Activated T-cell treated with anti-CD3 and anti-CD28 coated beads, Interleukin-2, amount 50 U/mL, for 72 hours (primary cell): Measurements from ENCODE around the gene MILR1. TPM values are rescaled to one million over a fixed set of nuclear protein-coding genes. Genes with fewer than 3 reads are reported as not detected.
A peak's percentile ranks its signal among the peaks of the same experiment; 100 is the strongest.
"Not testable (repeated sequence)": the region's sequence is repeated elsewhere in the genome, so short reads cannot be mapped to it uniquely, and the experiment has no call there.

Source experiments
- ATAC-seq, 2 donors: fragments of 150-1000 bp; cut with Tn5 transposase; replicated peaks in 1 of 2; 2 replicates each; pipeline ENCODE4 v1.10.0; 2021; ENCODE audit warnings: moderate library complexity in 2 of 2, mild to moderate bottlenecking in 1 of 2
- DNase-seq, 2 donors: peaks; one replicate each; pipeline ENCODE4 v3.0.0; 2021 to 2022; ENCODE audit warnings: mixed read lengths in 1 of 2
- H3K27ac Mint-ChIP-seq: one replicate; pipeline ENCODE4 v1.8.0; 2022; ENCODE audit warnings: mild to moderate bottlenecking, moderate library complexity, mixed read lengths
- H3K27me3 Mint-ChIP-seq: one replicate; pipeline ENCODE4 v1.8.0; 2022; ENCODE audit warnings: low read depth, mixed read lengths
- H3K36me3 Mint-ChIP-seq, 2 donors: one replicate each; pipeline ENCODE4 v1.8.0; 2022; ENCODE audit warnings: mixed read lengths in 2 of 2, mild to moderate bottlenecking in 1 of 2; ENCODE audit not compliant: insufficient read depth in 2 of 2
- H3K4me1 Mint-ChIP-seq: one replicate; pipeline ENCODE4 v1.8.0; 2022; ENCODE audit warnings: low read depth, mixed read lengths
- H3K4me3 Mint-ChIP-seq, 2 donors: one replicate each; pipeline ENCODE4 v1.8.0; 2022; ENCODE audit warnings: mild to moderate bottlenecking in 2 of 2, mixed read lengths in 2 of 2, moderate library complexity in 2 of 2
- H3K9me3 Mint-ChIP-seq, 2 donors: one replicate each; pipeline ENCODE4 v1.8.0; 2022; ENCODE audit warnings: mixed read lengths in 2 of 2
- total RNA-seq, 2 donors: library from RNA; stranded (reverse); gene quantifications; one replicate each; pipeline ENCODE4 v1.2.3, GENCODE V29; 2022

MILR1 gene
- total RNA-seq, 2 donors from 2014 or later = 0.58 TPM; not detected in 1

DNA sequence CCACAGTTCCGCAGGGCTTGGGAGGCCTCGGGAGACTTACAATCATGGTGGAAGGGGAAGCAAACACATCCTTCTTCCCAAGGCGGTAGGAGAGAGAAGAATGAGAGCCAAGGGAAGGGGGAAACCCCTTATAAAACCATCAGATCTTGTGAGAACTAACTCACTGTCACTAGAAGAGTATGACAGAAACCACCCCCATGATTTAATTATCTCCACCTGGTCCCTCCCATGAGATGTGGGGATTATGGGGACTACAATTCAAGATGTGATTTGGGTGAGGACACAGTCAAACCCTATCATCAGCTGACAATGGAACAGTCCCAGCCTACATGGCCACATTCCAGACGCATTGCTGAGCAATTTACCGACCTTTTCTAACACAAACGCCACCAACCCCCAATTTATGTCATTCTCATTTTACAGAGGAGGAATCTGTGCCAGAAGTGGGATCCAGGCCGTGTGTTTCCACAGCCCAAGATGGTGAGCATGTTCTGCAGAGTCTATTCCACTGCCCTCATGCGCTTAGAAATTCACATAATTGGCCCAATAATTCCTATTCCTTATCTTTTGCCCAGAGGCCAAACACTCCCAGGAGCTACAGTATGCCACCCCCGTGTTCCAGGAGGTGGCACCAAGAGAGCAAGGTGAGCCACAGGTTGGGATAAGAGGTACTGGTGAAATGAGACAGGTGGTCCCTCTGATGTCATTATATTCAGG, 17.3 kb downstream of the MILR1 start:
- no peak for DNase-seq
- H3K27ac Mint-ChIP-seq = no peak overlapping the region
- no peaks in the 10 kb centered on the region for H3K36me3 Mint-ChIP-seq
- H3K4me1 Mint-ChIP-seq = no peaks in the 10 kb centered on the region
- no peak for ATAC-seq
- H3K4me3 Mint-ChIP-seq = no peak overlapping the region
- no peaks in the 10 kb centered on the region for H3K9me3 Mint-ChIP-seq
- no peaks in the 10 kb centered on the region for H3K27me3 Mint-ChIP-seq

DNA sequence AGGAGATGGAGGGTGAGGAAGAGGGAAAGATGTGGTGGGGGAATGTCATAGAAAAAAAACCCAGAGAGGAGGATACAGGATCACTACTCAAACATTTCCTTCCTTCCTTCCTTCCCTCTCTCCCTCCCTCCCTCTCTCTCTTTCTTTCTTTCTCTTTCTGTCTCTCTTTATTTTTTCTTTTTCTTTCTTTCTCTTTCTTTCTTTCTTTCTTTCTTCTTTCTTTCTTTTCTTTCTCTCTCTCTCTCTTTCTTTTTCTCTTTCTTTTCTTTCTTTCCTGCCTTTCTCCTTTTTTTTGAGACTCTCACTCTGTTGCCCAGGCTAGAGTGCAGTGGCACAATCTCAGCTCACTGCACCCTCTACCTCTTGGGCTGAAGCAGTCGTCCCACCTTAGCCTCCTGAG, 17.9 kb downstream of the MILR1 start:
- not testable (repeated sequence) for ATAC-seq, DNase-seq, H3K9me3 Mint-ChIP-seq, H3K4me3 Mint-ChIP-seq, H3K4me1 Mint-ChIP-seq, H3K27me3 Mint-ChIP-seq, H3K36me3 Mint-ChIP-seq
- H3K27ac Mint-ChIP-seq = peak overlapping the region; percentile 56

DNA sequence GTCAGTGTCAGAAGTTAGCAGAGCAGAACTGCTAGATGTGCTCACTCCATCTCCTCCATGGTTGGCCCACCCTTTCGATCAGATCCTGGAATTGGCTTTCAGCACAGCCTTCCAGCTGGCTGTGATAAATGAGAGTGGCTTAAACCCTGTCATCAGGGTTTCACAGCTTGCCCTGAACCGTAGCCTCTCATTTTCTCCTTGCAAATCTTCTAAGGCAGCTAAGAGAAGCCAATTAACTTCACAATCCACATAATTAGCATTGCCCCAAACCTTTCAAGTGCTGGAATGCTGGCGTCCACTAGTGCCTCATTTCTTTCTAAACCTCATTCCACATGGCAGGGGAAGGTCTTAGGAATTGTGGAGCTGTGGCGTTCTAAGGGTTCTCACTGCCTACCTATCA, 21.7 kb downstream of the MILR1 start:
- Mint-ChIP-seq H3K36me3 (no peaks in the 10 kb centered on the region), H3K4me1 (no peaks in the 10 kb centered on the region), H3K9me3 (no peaks in the 10 kb centered on the region), H3K4me3 (no peak overlapping the region), H3K27ac (no peak overlapping the region), H3K27me3 (no peaks in the 10 kb centered on the region)
- DNase-seq (no peak), ATAC-seq (no peak)

DNA sequence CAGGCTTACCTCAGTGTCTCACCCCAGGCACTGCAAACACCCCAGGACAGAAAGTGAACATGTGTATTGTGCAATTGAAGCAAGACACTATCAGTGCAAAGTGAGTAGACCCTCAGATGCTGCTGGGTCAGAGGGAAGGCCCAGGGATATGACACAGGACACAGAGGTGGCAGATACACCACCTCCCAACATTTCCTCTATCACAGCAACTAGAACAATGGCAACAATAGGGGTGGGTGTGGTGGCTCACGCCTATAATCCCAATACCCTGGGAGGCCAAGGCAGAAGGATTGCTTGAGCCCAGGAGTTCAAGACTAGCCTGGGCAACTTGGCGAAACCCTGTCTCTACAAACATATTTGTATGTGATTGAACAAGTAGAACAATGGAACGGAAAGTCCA, 22.5 kb downstream of the MILR1 start:
- H3K9me3 Mint-ChIP-seq = no peaks in the 10 kb centered on the region
- no peak overlapping the region for H3K27ac Mint-ChIP-seq
- DNase-seq = no peak
- H3K27me3 Mint-ChIP-seq = no peaks in the 10 kb centered on the region
- no peaks in the 10 kb centered on the region for H3K36me3 Mint-ChIP-seq
- no peak overlapping the region for H3K4me3 Mint-ChIP-seq
- ATAC-seq = no peak
- no peaks in the 10 kb centered on the region for H3K4me1 Mint-ChIP-seq

DNA sequence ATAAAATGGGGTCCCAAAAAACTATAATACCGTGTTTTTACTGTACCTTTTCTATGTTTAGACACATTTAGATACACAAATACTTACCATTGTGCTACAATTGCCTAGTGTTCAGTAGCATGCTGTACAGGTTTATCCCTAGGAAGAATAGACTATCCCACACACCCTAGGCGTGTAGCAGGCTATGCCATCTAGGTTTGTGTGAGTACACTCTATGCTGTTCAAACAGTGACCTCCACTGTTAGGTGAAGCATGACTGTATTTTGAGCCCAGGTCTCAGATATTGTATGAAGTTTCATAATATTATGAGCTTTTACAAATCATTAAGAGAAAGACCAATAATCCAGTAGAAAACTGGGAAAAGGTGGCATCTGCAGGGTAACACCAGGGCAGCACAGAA, 23.6 kb downstream of the MILR1 start:
- H3K27me3 Mint-ChIP-seq = no peaks in the 10 kb centered on the region
- ATAC-seq = no peak
- H3K9me3 Mint-ChIP-seq = no peaks in the 10 kb centered on the region
- no peak for DNase-seq
- no peak overlapping the region for H3K27ac Mint-ChIP-seq
- H3K36me3 Mint-ChIP-seq = no peaks in the 10 kb centered on the region
- H3K4me3 Mint-ChIP-seq = no peak overlapping the region
- no peaks in the 10 kb centered on the region for H3K4me1 Mint-ChIP-seq

DNA sequence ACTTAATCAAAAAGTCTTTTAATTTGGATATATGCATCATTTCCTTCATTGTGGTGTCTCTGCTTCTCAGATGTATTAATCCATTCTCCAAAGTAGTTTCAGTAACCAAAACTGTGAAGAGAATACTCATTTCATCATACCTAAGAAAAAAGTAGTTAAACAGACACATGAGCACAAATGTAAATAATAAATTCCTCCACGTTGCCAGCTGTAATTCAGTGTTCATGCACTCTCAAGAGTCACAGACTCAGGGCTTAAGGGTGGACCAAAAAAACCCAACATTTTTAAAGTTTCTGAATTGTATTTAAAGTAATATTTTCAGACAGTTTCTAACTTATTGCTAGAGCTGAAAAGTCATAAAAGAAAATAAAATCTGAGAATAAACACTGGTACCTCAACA, 28.9 kb downstream of the MILR1 start:
- Mint-ChIP-seq H3K36me3 (peaks cover 0 to 2% of the 10 kb centered on the region in 2 donors), H3K4me1 (no peaks in the 10 kb centered on the region), H3K4me3 (no peak overlapping the region), H3K27me3 (no peaks in the 10 kb centered on the region), H3K27ac (peak overlapping the region; percentile 46), H3K9me3 (no peaks in the 10 kb centered on the region)
- DNase-seq (no peak), ATAC-seq (no peak)

DNA sequence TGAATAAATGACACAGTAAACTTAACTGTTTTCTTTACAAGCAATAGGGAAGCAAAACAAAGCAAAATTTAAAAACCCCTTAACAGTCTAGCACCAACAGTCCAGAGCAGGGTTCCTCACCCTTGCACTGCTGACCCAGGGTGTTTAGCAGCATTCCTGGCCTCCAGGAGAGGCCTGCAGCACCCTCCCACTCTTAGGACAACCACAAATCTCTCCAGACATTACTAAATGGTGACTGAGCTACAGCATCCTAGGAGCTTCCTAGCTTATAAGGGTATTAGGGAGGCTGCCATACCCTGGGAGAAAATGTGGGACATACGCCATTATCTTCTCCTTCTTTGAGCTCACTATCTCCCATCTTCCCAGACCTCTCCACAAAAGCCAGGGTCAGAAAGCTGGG, 32.0 kb downstream of the MILR1 start:
- Mint-ChIP-seq H3K36me3 (peaks cover 4 to 6% of the 10 kb centered on the region in 2 donors), H3K4me1 (no peaks in the 10 kb centered on the region), H3K27me3 (no peaks in the 10 kb centered on the region), H3K27ac (no peak overlapping the region), H3K9me3 (no peaks in the 10 kb centered on the region), H3K4me3 (no peak overlapping the region)
- no peak for ATAC-seq
- DNase-seq = no peak

DNA sequence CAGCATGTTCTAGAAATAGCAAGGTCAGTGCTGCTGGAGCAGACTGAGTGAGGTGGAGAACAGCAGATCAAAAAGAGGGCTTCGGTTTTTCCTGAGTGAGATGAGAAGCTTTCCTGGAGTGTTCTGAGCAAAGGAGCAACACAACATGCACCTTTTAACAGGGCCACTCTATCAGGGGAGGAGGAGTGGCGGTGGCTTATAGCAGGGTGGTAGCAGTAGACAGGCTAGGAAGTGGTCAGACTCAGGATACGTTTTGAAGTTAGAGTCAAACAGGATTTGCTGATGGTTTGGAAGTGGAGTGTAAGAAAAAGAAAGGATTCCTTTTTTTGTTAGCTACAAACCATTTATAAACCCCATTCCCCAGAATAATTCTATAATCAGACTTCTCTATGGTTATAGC, 35.5 kb downstream of the MILR1 start:
- Mint-ChIP-seq H3K36me3 (peaks cover 7 to 11% of the 10 kb centered on the region in 2 donors), H3K27ac (no peak overlapping the region)
- no peak for ATAC-seq

DNA sequence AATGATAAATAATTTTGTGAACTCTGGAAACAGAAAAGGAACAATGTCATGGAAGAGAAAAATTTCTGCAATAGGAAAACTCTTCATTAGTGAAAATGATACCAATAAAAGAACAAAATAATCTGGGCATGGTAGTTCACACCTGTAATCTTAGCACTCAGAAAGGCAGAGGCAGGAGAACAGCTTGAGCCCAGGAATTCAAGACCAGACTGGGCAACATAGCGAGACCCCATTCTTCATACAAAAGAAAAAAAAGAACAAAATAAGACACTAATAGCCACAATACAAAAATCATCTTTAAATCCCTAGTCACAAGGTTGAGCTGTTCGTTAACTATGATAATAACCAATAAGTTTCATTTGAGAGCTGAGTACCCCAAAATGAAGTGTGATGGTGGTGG, 39.4 kb downstream of the MILR1 start:
- Mint-ChIP-seq H3K36me3 (peaks cover 12 to 18% of the 10 kb centered on the region in 2 donors), H3K27me3 (no peaks in the 10 kb centered on the region), H3K9me3 (no peaks in the 10 kb centered on the region), H3K4me3 (no peak overlapping the region), H3K4me1 (peaks cover 19% of the 10 kb centered on the region), H3K27ac (no peak overlapping the region)
- no peak for ATAC-seq
- no peak for DNase-seq

More for the DNA sequence above, 35.5 kb downstream of the MILR1 start:
- H3K27me3 Mint-ChIP-seq = no peaks in the 10 kb centered on the region
- no peak for DNase-seq
- no peak overlapping the region for H3K4me3 Mint-ChIP-seq
- no peaks in the 10 kb centered on the region for H3K4me1 Mint-ChIP-seq
- no peaks in the 10 kb centered on the region for H3K9me3 Mint-ChIP-seq

DNA sequence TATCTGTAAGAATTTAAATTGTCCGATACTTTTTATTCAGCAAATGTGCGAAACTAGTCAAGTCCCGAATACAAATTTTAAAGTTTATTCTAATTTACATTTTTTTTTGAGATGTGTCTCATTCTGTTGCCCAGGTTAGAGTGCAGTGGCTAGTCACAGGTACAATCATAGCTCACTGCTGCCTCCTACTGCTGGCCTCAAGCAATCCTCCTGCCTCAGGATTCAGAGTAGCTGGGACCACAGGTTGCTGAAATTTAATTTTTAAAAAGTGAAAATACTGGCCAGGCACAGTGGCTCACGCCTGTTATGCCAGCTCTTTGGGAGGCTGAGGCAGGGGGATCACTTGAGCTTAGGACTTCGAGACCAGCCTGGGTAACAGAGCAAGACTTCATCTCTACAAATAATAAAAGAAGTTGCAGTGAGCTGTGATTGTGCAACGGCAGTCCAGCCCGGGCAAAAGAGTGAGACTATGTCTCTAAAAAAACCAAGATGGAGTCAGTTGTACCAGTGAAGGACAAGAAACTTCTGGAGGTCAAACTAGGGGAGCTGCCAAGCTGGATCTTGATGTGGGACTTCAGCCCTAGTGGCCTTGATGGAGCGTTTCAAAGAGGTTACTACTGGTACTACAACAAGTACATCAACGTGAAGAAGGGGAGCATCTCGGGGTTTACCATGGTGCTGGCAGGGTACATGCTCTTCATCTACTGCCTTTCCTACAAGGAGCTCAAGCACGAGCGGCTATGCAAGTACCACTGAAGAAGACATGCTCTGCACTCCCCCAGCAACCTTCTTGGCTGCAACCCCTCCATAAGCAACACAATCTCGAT, 42.3 kb downstream of the MILR1 start:
- peaks cover 14 to 25% of the 10 kb centered on the region in 2 donors for H3K36me3 Mint-ChIP-seq
- peak overlapping the region; percentile 32 for H3K27ac Mint-ChIP-seq
- H3K4me3 Mint-ChIP-seq = no peak overlapping the region
- H3K9me3 Mint-ChIP-seq = no peaks in the 10 kb centered on the region
- DNase-seq (peak; percentile 62 to 69), ATAC-seq (peak; percentile 31 to 49)
- no peaks in the 10 kb centered on the region for H3K27me3 Mint-ChIP-seq
- H3K4me1 Mint-ChIP-seq = peaks cover 48% of the 10 kb centered on the region

DNA sequence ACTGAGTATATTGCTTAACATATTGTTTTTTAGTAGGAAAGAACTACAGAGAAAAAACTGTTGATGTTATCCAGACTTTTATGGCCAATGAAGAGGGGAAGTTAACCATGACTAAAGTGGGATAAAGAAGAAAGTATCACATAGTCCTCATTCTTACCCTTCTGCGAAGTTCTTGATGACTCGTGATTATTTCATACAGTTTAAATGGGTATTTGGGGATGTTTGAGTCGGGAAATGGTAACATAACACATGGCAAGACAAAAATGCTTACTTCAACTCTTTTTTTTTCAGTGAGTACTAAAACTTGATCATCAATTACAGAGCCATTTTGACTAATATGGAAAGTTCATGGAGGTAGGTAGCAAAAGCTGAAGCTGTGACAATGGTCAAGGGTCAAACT, 43.1 kb downstream of the MILR1 start:
- H3K4me1 Mint-ChIP-seq = peaks cover 48% of the 10 kb centered on the region
- H3K27me3 Mint-ChIP-seq = no peaks in the 10 kb centered on the region
- peak overlapping the region in 1 of 2 donors; percentile 53 for H3K4me3 Mint-ChIP-seq
- peak overlapping the region; percentile 32 for H3K27ac Mint-ChIP-seq
- DNase-seq = no peak
- no peaks in the 10 kb centered on the region for H3K9me3 Mint-ChIP-seq
- peaks cover 18 to 31% of the 10 kb centered on the region in 2 donors for H3K36me3 Mint-ChIP-seq
- no peak for ATAC-seq

DNA sequence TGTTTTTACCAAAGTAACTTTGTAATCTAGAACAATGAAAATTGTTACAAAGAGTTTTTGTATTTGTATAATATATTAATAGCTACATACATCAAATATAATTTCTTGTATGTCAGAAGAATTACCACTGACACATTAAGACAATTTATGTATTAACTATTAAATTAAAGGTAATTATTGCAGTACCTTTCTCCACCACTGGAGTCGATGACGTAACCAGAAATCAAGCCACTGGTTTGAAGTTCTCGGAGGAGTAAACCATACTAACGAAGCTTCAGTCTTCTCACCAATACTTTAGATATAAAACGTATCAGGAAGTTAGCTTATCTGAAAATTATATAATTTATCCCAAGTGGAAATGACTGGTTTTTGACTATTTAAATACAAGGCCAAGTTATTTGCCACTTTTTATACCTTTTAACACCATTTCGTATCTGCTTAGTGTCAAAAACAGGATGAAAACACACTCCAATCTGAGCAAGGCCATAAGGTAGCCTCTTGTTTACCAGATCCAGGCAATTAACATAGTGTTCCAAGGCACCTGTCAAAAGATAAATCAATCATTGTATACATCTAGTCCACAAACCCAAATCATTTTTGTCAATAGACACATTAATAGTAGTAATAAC, 43.7 kb downstream of the MILR1 start:
- H3K36me3 Mint-ChIP-seq = peaks cover 19 to 31% of the 10 kb centered on the region in 2 donors
- peak overlapping the region; percentile 11 to 53 for H3K4me3 Mint-ChIP-seq
- no peaks in the 10 kb centered on the region for H3K27me3 Mint-ChIP-seq
- H3K9me3 Mint-ChIP-seq = no peaks in the 10 kb centered on the region
- ATAC-seq (no peak), DNase-seq (peak in 1 of 2 donors; percentile 33)
- peak overlapping the region; percentile 75 for H3K27ac Mint-ChIP-seq
- H3K4me1 Mint-ChIP-seq = peaks cover 53% of the 10 kb centered on the region

DNA sequence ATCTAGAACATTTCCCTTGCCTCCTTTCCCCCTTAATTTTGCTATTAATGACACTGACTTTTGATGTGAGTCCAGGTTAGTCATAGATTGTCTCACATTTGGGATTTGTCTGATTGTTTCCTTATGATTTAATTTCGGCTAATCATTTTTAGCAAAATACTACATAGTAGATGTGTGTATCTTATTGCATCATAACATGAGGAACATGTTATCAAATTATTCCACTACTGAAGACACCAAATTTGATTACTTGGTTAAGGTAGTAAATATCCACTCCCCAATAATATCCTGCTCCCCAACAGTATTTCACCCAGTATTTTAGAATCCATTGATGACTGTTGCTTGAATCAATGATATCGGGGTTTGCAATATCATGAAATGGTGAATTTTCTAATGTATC, 45.2 kb downstream of the MILR1 start:
- Mint-ChIP-seq H3K4me3 (peak overlapping the region; percentile 95 to 97), H3K4me1 (peaks cover 68% of the 10 kb centered on the region), H3K27ac (peak overlapping the region; percentile 44), H3K27me3 (no peaks in the 10 kb centered on the region), H3K9me3 (no peaks in the 10 kb centered on the region), H3K36me3 (peaks cover 17 to 26% of the 10 kb centered on the region in 2 donors)
- ATAC-seq (no peak), DNase-seq (no peak)
